Dendritic cell treated with granulocyte-macrophage colony-stimulating factor and Interleukin-4, amounts not matched to agents 40 ng/mL and 50 ng/mL, for 4 days (primary cell): ENCODE measurements around the gene ZNF627.
A peak's percentile ranks its signal among the peaks of the same experiment; 100 is the strongest.
"Not testable (repeated sequence)": the region's sequence is repeated elsewhere in the genome, so short reads cannot be mapped to it uniquely, and the experiment has no call there.

Experiments
- H3K27ac Mint-ChIP-seq: one replicate; pipeline ENCODE4 v1.8.0; 2022; ENCODE audit warnings: mild to moderate bottlenecking, mixed read lengths
- H3K27me3 Mint-ChIP-seq: one replicate; pipeline ENCODE4 v1.8.0; 2022; ENCODE audit warnings: mild to moderate bottlenecking, mixed read lengths
- H3K36me3 Mint-ChIP-seq: one replicate; pipeline ENCODE4 v1.8.0; 2022; ENCODE audit warnings: low read depth, mixed read lengths
- H3K4me1 Mint-ChIP-seq: one replicate; pipeline ENCODE4 v1.8.0; 2022; ENCODE audit warnings: low read depth, mixed read lengths
- H3K4me3 Mint-ChIP-seq: one replicate; pipeline ENCODE4 v1.8.0; 2022; ENCODE audit warnings: mild to moderate bottlenecking, moderate library complexity, mixed read lengths
- H3K9me3 Mint-ChIP-seq: one replicate; pipeline ENCODE4 v1.8.0; 2022; ENCODE audit warnings: mixed read lengths
- intact Hi-C: fragments of 100-400 bp; cut with micrococcal nuclease; formaldehyde crosslinking; loops from one replicate; pipeline ENCODE4 v1.15.0; 2022

The ZNF627 gene

DNA sequence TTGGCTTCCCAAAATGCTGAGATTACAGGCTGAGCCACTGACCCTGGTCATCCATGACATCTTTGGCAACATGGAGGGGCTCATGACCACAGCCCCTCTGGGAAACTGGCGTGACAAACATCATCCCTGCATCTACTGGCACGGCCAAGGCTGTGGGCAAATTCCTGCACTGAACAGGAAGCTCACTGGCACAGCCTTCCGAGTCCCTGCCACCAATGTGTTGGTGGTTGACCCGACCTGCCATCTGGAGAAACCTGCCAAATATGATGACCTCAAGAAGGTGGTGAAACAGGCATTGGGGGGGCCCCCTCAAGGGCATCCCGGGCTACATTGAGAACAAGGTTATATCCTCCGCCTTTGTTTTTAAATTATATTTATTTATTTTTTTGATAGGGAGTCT, 11.0 kb upstream of the ZNF627 start:
- Mint-ChIP-seq H3K4me3 (no peak overlapping the region), H3K27me3 (no peaks in the 10 kb centered on the region), H3K36me3 (peaks cover 4% of the 10 kb centered on the region), H3K9me3 (no peaks in the 10 kb centered on the region), H3K27ac (peak overlapping the region; percentile 89), H3K4me1 (peaks cover 62% of the 10 kb centered on the region)
- intact Hi-C loops, result loop anchor here (2.0 kb wide), 1 partner anchor 48 kb away; the partner anchor contains the start of gene CNN1

DNA sequence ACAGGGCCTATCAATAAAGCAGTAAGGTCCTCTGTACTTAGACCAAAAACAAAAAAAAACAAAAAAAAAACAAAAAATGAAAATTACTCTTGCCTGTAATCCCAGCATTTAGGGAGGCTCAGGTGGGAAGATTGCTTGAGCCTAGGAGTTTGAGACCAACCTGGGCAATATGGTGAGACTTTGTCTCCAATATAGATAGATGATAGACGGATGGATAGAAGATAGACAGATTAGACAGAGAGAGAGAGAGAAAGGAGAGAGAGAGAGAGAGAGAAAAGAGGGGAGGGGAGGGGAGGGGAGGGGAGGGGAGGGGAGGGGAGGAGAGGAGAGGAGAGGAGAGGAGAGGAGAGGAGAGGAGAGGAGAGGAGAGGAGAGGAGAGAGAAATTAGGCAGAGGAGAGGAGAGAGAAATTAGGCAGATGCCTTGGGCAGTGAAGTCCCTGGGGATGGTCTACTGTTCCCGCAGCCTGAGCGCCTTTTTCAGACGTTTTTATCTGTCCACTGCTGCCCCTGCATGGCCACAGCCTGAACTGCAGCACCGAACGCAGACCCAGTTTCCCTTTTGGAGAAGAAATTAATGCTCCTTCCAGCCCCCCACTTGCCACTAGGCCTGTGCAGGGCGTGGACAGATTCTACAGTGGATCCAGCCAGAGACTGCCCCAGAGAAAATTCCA, 9.8 kb upstream of the ZNF627 start:
- Mint-ChIP-seq H3K9me3 (no peaks in the 10 kb centered on the region), H3K36me3 (no peaks in the 10 kb centered on the region), H3K4me1 (peaks cover 52% of the 10 kb centered on the region), H3K27me3 (no peaks in the 10 kb centered on the region), H3K4me3 (no peak overlapping the region), H3K27ac (peak overlapping the region; percentile 74)
- intact Hi-C loops, result loop anchor here (1.0 to 2.0 kb wide), 2 partner anchors 27 to 49 kb away; partner anchors contain the start of gene CNN1

DNA sequence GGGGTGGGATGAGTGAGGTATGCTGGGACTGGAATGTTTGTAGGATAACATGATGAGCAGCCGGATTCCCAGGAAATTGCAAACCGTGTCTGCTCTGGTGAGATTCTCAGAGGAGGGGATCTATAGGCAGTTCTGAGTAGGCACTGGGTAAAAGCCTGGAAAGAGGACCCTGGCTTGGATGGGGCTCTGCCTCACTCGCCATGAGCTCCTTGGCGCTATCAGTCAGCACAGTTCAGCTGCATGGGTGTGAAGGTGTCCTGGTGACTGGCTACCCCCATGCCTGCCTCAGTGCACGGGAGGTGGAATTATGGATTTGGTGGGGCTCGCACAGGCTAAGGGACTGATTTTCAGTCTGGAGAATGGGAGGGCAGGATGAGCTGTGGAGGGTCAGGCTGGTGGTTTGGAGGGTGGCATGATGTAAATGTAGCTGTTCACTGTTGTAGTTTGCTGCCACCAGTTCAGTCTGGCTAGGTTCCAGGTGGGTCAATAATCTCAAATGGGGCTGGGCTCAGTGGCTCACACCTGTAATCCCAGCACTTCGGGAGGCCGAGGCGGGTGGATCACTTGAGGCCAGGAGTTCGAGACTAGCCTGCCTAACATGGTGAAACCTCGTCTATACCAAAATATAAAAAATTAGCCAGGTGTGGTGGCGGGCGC, 9.2 kb upstream of the ZNF627 start:
- H3K27me3 Mint-ChIP-seq, result no peaks in the 10 kb centered on the region
- H3K27ac Mint-ChIP-seq, result peak overlapping the region; percentile 74
- no peaks in the 10 kb centered on the region for H3K9me3 Mint-ChIP-seq
- no peak overlapping the region for H3K4me3 Mint-ChIP-seq
- H3K4me1 Mint-ChIP-seq, result peaks cover 51% of the 10 kb centered on the region
- no peaks in the 10 kb centered on the region for H3K36me3 Mint-ChIP-seq
- intact Hi-C loops, result loop anchor here (1.0 to 2.0 kb wide), 3 partner anchors 28 to 91 kb away; partner anchors contain the start of gene CNN1

DNA sequence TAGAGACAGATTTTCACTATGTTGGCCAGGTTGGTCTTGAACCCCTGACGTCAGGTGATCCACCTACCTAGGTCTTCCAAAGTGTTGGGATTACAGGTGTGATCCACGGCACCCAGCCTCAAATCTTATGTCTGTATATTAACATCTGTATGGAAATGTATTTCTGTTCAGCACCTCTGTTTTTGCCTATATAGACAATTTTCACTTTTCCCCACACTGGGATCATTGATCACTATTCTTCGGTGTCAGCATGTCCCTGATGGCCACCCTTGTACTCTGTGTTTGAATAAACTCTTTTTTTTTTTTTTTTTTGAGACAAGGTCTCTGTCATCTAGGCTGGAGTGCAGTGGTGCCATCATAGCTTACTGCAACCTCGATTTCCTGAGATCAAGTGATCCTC, 3.2 kb upstream of the ZNF627 start:
- Mint-ChIP-seq H3K4me3 (no peak overlapping the region), H3K27ac (no peak overlapping the region), H3K4me1 (peaks cover 22% of the 10 kb centered on the region), H3K36me3 (peaks cover 10% of the 10 kb centered on the region), H3K27me3 (no peaks in the 10 kb centered on the region), H3K9me3 (no peaks in the 10 kb centered on the region)
- intact Hi-C loops, result no loop called here

DNA sequence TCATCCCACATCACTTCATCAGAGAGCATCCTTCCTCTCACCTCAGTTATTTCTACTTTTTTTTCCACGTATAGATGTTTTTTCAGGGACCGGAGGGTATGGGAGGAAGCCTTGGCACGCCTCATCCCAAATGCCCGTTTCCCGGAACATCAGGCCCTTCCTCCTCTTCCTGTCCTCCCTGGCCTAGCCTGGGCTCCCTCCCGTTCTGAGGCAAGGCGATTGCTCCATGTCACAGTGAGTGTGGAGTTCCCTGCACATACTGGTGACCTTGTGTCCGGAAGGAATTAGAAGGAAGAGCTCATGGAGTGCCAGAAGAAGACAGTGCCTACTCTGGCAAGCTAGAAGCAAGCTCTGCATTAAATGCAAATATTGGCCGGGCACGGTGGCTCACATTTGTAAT, 1.1 kb upstream of the ZNF627 start:
- Mint-ChIP-seq H3K4me1 (peaks cover 31% of the 10 kb centered on the region), H3K4me3 (peak overlapping the region; percentile 99), H3K27me3 (no peaks in the 10 kb centered on the region), H3K27ac (peak overlapping the region; percentile 92), H3K36me3 (peaks cover 15% of the 10 kb centered on the region), H3K9me3 (no peaks in the 10 kb centered on the region)
- intact Hi-C loops, result no loop called here

DNA sequence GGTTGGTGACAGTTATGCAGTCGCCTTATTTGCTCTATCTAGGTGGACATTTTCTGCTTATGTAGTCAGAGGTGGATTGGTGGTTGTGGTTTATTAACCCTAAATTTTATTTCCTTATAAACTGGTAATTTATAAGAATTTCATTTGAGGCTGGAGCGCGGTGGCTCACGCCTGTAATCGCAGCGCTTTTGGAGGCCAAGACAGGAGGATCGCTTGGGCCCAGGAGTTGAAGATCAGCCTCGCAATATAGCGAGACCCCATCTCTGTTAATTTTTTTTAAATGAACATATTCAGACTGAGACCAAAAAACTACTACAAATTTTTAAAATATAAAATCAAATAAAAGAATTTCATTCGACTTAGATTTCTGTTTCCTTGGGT, 810 bp downstream of the ZNF627 start:
- intact Hi-C loops, result no loop called here
- Mint-ChIP-seq H3K4me3 (peak overlapping the region; percentile 99), H3K9me3 (no peaks in the 10 kb centered on the region), H3K27ac (peak overlapping the region; percentile 92), H3K4me1 (peaks cover 41% of the 10 kb centered on the region), H3K36me3 (peaks cover 30% of the 10 kb centered on the region), H3K27me3 (no peaks in the 10 kb centered on the region)

DNA sequence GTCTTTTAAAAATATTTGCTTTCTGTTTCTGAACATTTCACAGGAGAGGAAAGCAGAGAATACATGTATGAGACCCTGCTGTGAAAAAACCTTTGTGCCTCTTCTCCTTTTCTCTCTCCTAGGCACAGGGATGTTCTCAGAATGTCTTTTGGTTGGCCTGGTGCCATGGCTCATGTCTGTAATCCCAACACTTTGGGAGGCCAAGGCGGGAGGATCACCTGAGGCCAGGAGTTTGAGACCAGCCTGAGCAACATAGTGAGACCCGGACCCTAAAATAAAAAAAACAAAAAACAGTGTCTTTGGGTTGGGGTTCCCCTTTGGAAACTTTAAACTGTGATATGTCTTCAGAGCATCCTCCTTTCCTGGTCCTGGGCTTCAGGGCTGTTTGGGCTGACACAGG, 1.5 kb downstream of the ZNF627 start:
- peaks cover 36% of the 10 kb centered on the region for H3K36me3 Mint-ChIP-seq
- peaks cover 41% of the 10 kb centered on the region for H3K4me1 Mint-ChIP-seq
- intact Hi-C loops, result no loop called here
- no peak overlapping the region for H3K4me3 Mint-ChIP-seq
- H3K27ac Mint-ChIP-seq, result no peak overlapping the region
- no peaks in the 10 kb centered on the region for H3K9me3 Mint-ChIP-seq
- no peaks in the 10 kb centered on the region for H3K27me3 Mint-ChIP-seq

DNA sequence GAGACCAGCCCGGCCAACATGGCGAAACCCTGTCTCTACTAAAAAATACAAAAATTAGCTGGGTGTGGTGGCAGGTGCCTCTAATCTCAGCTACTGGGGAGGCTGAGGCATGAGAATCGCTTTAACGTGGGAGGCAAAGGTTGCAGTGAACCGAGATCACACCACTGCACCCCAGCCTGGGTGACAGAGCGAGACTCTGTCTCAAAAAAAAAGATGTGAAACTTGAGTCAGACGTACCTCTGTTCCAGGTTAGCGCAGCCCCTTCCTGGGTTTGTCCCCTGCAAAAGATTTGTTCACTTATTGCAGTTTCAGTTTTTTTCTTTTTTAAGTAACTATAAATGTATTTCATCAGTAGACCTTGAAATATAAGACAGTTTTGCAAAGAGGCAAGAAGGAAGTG, 2.4 kb downstream of the ZNF627 start:
- not testable (repeated sequence) for H3K9me3 Mint-ChIP-seq, H3K27ac Mint-ChIP-seq, H3K4me3 Mint-ChIP-seq, H3K27me3 Mint-ChIP-seq
- peaks cover 41% of the 10 kb centered on the region for H3K4me1 Mint-ChIP-seq
- peaks cover 46% of the 10 kb centered on the region for H3K36me3 Mint-ChIP-seq
- intact Hi-C loops, result loop anchor here (5.0 kb wide), 1 partner anchor 38 kb away; no protein-coding TSS in a partner anchor

DNA sequence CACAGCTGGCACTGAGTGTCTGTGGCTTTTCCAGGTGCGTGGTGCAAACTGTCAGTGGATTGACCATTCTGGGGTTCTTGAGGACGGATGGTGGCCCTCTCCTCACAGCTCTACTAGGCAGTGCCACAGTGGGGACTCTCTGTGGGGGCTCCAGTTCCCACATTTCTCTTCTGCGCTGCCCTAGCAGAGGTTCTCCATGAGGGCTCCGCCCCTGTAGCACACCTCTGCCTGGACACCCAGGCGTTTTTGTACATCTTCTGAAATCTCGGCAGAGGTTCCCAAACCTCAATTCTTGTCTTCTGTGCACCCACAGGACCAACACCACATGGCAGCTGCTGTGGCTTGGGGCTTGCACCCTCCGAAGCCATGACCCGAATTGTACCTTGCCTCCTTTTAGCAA, 9.2 kb downstream of the ZNF627 start:
- peaks cover 26% of the 10 kb centered on the region for H3K9me3 Mint-ChIP-seq
- no peaks in the 10 kb centered on the region for H3K27me3 Mint-ChIP-seq
- no peak overlapping the region for H3K27ac Mint-ChIP-seq
- H3K4me3 Mint-ChIP-seq, result no peak overlapping the region
- intact Hi-C loops, result no loop called here
- peaks cover 17% of the 10 kb centered on the region for H3K4me1 Mint-ChIP-seq
- H3K36me3 Mint-ChIP-seq, result peaks cover 70% of the 10 kb centered on the region

DNA sequence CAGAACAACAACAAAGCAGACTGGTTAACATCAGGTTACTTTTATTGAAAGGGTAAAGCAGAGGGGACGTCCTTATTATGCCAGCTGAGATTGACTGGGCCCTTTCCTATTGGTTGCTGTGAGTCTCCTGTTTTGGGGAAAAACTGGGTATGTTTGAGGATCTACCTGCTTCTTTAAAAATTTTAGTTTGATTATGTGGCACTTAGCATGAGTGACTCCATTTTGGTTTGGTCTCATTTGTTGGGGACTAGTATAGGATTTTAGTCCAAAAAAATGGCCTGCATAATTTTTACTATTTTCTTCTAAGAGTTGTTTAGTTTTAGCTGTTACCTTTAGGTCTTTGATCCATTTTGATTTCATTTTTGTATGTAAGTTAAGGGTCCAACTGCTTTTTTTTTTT, 14.4 kb downstream of the ZNF627 start:
- intact Hi-C loops, result no loop called here
- Mint-ChIP-seq H3K27ac (no peak overlapping the region), H3K9me3 (peaks cover 13% of the 10 kb centered on the region), H3K4me3 (no peak overlapping the region), H3K4me1 (peaks cover 8% of the 10 kb centered on the region), H3K36me3 (peaks cover 56% of the 10 kb centered on the region), H3K27me3 (no peaks in the 10 kb centered on the region)

DNA sequence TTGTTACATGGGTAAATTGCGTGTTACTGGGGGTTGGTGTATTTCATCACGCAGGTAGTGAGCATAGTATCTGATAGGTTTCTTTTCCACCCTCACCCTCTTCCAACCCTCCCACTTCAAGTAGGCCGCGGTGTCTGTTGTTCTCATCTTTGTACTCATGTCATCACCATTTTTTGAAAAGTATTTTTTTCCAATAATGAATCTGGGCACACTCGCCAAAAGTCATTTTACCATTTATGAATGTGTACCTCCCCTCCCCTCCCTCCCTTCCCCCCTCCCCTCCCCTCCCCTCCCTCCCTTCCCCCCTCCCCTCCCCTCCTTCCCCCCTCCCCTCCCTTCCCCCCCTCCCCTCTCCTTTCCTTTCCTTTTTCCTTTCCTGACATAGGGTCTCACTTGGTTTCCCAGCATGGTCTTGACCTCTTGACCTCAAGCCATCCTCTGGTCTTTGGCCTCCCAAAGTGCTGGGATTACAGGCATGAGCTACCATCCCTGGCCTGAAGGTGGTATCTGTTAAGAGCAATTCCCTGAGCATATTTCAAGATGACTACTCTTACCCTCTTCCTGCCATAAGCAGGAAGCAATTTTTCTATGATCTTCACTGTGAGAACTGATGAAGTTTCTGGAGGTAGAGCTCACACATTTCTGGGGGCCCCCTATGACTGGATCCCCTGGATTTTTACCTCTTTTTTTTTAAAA, 15.7 kb downstream of the ZNF627 start:
- peaks cover 56% of the 10 kb centered on the region for H3K36me3 Mint-ChIP-seq
- H3K27ac Mint-ChIP-seq, result no peak overlapping the region
- H3K9me3 Mint-ChIP-seq, result peaks cover 25% of the 10 kb centered on the region
- no peak overlapping the region for H3K4me3 Mint-ChIP-seq
- no peaks in the 10 kb centered on the region for H3K4me1 Mint-ChIP-seq
- intact Hi-C loops, result no loop called here
- no peaks in the 10 kb centered on the region for H3K27me3 Mint-ChIP-seq

DNA sequence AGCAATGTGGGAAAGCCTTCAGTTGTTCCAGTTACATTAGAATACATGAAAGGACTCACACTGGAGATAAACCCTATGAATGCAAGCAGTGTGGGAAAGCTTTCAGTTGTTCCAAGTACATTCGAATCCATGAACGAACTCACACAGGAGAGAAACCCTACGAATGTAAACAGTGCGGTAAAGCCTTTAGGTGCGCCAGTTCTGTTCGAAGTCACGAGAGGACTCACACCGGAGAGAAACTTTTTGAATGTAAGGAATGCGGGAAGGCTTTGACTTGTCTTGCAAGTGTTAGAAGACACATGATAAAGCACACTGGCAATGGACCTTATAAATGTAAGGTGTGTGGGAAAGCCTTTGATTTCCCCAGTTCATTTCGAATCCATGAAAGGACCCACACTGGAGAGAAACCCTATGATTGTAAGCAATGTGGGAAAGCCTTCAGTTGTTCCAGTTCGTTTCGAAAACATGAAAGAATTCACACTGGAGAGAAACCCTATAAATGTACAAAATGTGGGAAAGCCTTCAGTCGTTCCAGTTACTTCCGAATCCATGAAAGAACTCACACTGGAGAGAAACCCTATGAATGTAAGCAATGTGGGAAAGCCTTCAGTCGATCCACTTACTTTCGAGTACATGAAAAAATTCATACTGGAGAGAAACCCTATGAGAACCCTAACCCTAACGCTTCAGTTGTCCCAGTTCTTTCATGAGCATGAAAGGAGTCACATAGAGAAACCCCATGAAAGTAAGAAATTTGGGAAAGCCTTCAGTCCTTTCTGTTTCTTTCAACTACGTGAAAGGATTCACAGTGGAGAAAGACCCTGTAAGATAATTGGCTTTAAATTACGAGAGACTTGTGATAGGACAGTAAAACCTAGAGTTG, 20.1 kb downstream of the ZNF627 start:
- intact Hi-C loops, result no loop called here
- H3K4me1 Mint-ChIP-seq, result no peaks in the 10 kb centered on the region
- H3K27ac Mint-ChIP-seq, result no peak overlapping the region
- H3K27me3 Mint-ChIP-seq, result peaks cover under 1% of the 10 kb centered on the region
- H3K9me3 Mint-ChIP-seq, result peaks cover 30% of the 10 kb centered on the region
- H3K4me3 Mint-ChIP-seq, result no peak overlapping the region
- H3K36me3 Mint-ChIP-seq, result peaks cover 86% of the 10 kb centered on the region

DNA sequence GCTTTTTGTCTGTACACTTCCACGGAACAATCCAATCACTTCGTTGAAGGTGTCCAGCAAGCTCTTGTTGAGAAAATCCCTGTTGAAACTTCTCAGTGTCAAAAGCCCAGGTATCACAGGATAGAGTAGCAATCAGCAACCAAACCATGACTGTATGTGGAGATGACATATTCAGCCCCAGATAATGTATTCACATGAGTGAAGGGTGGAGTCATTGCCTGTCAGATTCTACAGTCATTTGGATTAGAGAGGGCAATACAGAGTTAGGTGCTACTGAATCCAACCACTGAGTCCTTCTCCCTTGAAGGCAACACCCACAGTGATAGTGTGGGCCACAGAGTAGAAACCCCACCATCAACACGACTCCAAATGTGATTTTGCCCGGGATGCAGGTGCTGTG, 23.3 kb downstream of the ZNF627 start:
- H3K9me3 Mint-ChIP-seq, result peaks cover 23% of the 10 kb centered on the region
- no peak overlapping the region for H3K27ac Mint-ChIP-seq
- peaks cover 61% of the 10 kb centered on the region for H3K36me3 Mint-ChIP-seq
- H3K27me3 Mint-ChIP-seq, result peaks cover 29% of the 10 kb centered on the region
- H3K4me1 Mint-ChIP-seq, result peaks cover 12% of the 10 kb centered on the region
- no peak overlapping the region for H3K4me3 Mint-ChIP-seq
- intact Hi-C loops, result no loop called here
